Ramos (cell line): Measurements from ENCODE around the gene CTBP2.

Experiments used
- in situ Hi-C: fragments of 300-500 bp; cut with MboI; formaldehyde crosslinking; loops from one replicate; pipeline ENCODE4 v1.14.3; 2022; ENCODE audit warnings: low sequenced_read_pairs; ENCODE audit not compliant: unreplicated experiment

CTBP2 gene

GRCh38 chr10:125004571-125005311 is 155.6 kb downstream of the CTBP2 start:
- in situ Hi-C loops, result no loop called here

GRCh38 chr10:125003901-125004467 is 156.4 kb downstream of the CTBP2 start:
- in situ Hi-C loops, result no loop called here

DNA sequence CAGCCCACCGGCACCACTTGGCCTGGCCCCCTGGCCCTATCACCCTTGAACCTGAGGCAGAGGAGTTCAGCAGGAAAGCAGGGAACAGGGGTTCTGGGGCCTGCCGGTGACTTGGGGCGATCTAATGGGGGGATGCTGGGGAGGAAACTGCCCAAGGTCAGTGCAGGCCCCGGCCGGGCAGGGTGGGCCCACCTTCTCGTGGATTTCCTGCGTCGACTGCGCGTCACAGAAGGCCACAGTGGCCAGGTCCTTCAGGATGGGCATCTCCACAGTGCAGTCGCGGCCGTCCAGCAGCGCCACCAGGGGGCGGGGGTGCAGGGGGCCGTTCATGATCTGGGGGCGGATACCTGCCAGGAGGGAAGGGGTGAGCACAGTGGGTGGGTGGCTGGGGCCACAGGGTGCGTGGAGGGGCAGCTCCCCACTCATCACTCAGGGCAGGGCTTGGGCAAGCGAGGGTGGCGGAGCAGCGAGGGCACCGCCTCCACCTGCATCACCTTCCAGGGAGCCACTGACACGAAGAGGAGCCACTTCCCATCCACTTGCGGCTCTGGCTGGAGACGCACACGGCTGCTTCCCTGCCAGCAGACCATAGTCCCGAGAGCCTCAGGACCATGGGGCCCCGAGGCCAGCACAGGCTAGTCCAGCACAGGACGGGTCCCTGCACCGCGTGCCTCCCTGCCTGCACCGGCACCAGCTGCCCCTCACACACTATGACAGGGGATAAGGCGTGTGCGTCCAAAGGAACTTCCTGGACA is 157.0 kb downstream of the CTBP2 start:
- in situ Hi-C loops, result no loop called here

DNA sequence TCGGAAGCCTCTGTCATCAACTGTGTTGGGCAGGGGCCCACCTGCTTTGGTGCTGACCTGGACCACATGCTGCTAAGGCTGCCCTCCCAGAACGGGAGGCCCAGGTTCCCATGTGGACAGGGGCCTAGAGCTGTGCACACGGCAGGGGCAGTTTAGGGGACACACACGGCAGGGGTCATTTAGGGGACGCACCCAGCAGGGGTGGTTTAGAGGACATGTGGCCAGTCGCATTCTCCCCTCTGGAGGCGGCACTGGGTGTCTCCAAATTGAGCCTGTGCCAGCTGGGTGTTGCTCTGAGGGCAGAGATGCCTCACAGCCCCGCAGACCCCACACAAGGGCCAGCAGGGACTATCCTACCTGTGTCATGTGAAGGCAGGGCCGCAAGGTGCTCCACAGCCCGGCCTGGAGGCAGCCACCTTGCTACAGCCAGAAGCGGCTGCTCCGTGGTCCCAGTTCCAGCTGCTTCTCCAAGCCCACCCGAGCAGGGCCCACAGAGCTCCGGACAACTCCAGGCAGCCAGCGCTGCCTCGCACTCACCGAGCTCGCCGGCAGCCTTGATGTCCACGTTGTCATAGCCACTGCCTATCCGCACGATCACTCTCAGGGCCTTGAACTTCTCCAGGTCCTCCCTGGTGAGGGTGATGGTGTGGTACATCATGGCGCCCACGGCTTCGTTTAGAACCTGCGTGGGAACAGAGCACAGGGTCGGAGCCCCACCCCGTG is 157.8 kb downstream of the CTBP2 start:
- in situ Hi-C loops, result no loop called here

- in situ Hi-C loops, result no loop called here
Observed at GRCh38 chr10:125002047-125002422, 158.3 kb downstream of the CTBP2 start.

DNA sequence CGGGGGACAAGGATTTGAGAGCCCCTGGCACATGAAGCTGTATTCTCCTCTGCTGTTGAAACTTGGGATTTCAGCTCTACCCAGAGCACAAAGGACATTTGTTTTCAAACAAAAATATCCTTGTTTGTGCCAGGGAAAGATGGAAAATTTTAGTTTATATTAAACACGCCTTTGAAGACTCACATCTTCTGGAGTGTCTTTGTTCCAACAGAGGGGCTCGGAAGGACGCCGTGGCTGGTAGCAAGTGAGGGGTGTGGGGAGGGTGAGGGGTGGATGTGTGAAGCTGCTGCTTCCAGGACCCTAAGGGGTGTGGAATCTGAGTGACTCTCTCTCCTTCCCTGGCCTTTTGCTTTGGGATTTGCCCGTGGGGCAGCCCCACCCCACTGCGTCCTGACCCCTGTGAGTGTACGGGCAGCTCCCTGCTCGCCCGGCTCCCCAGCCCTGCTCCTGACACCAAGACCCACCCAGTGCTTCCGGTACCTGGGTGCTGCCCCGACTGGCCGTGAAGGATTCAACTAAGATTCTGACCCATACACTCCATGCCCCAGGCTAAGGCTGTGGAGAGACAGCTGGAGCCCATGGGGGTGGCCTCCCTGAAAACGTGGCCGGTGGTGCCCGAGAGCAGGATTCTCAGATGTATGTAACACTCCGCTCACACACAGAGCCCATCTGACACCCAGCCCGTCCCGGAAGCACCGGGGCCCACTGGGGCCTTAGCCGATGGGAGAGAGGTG is 158.9 kb downstream of the CTBP2 start:
- in situ Hi-C loops, result no loop called here

- in situ Hi-C loops, result no loop called here
Observed at GRCh38 chr10:125000366-125001312, 159.7 kb downstream of the CTBP2 start.

DNA sequence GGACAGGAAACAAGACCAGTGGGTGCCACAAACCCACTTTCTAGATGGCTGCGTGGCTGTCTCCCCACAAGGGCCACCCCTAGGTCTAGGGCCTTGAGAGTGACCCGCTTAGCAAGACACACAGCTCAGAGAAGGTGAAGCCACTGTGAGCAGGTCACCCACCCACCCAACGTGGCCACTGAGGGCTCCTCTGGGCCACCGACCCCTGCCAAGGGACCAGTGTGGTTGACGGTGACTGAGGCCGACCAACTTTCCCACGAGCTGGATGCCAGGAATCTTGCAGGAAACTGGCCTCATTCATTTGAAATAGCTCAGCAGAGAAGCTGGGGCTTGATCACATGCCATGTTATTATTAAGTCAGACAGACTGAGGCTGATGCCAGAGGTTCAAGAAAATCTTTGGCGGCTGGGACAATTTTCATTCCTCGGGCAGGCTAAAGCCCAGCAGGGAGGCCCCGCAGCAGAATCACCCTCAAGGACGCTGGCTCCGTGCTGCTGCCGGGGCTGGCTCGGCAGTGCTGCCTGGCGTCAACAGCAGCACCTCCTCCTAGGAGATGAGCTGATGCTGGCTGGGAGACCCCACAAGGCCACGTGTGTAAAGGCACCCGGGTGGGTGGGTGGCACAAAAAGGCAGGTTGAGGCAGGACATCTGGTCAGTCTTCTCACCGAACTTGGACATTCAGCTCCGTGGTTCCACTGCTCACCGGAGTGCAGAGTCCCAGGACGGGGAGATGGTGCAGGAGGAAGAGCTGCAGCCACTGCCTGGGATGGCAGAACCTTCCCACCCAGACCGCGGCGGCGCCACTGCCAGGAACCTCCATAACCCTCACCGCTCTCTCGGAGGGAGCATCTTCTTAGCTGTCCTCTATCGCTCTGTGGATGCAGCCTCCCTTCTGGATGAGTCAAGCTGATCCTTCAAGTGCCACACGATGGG is 160.7 kb downstream of the CTBP2 start:
- in situ Hi-C loops, result no loop called here

DNA sequence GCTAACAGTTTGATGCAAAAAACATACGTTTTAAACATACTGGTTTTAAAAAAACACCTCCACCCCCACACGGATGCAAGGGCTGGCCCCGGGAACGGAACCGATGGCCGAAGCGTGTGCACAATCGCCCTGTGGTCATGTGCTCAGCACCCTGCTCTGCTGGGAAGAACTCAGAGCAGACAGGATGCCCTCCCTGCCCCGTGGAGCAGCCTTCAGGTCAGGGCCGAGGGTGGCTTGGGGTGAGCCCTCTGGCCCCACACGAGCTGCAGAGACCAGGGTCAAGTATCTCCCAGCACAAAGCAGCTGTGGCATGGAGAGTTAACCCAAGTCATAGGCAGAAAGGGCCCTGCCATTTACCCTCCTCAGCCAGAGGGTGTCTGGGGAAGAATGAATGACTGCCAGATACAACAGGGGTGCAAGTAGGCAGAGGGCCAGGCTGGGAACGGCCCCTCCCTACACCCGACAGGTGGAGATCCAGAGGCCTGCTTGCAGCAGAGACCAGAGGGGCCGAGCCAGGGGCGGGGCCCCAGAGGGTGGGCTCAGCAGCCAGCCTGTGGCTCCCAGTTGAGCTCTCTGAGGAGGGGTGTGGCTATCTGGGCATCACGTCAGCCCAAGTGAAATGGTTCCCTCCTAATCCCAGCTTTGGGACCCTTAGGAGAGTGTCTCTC is 161.6 kb downstream of the CTBP2 start:
- in situ Hi-C loops, result no loop called here

DNA sequence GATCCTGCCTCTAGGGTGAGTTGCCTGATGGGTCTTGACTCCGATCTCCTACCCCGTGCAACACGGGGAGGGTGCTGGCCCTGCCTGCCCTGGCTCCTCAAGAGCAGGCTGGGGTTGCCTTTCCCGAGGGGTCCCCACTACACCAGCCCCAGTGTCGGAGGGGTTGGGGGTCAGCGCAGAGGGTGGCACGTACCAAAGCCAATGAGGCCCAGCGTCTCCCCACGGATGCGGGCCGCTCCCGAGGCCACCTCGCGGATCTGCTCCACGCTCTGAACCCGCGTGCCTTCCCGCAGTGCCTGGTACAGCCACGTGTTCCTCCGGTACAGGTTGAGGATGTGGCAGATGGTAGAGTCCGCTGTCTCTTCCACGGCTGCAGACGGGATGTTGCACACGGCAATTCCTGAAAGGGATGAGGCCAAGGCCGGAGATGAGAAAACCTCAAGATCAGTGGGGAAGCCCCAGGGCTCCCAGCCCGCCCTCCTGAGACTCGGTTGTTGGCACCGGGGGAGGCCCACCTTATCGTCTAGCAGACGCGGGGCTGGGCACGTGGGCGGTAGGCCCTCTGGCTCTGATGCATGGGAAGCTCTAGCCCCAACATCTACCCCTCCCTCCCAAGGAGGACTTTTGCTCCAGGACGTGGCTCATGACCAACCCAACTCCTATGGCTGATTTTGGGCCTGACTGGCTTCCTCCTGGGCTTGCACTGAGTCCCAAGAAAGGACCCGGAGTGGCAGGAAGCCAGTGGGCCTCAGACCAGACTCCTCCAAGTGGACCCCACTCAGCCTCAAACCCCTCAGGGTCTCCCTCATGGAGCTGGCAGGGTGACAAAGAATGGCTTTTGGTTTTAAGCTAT is 162.4 kb downstream of the CTBP2 start:
- in situ Hi-C loops, result no loop called here

GRCh38 chr10:124997306-124997705 is 163.1 kb downstream of the CTBP2 start:
- in situ Hi-C loops, result no loop called here

GRCh38 chr10:124996854-124997215 is 163.5 kb downstream of the CTBP2 start:
- in situ Hi-C loops, result no loop called here

GRCh38 chr10:124996127-124996853 is 164.1 kb downstream of the CTBP2 start:
- in situ Hi-C loops, result no loop called here

GRCh38 chr10:124995605-124996004 is 164.8 kb downstream of the CTBP2 start:
- in situ Hi-C loops, result no loop called here

GRCh38 chr10:124994573-124995473 is 165.5 kb downstream of the CTBP2 start:
- in situ Hi-C loops, result no loop called here
